HFFc6 (cell line): ENCODE data around the gene SLC23A2. TPM values are rescaled to one million over a fixed set of nuclear protein-coding genes. Genes with fewer than 3 reads are reported as not detected.

ENCODE experiments used
- DNase-seq: peaks from one replicate; pipeline ENCODE4 v3.0.0-alpha.2; 2018
- H3K27ac Mint-ChIP-seq: 2 replicates; pipeline ENCODE4 v1.8.0; 2020; ENCODE audit warnings: mild to moderate bottlenecking, mixed read lengths
- H3K27me3 Mint-ChIP-seq: 2 replicates; pipeline ENCODE4 v1.8.0; 2021; ENCODE audit warnings: mild to moderate bottlenecking, moderate library complexity, mixed read lengths; ENCODE audit not compliant: insufficient read depth
- H3K36me3 Mint-ChIP-seq: 2 replicates; pipeline ENCODE4 v1.8.0; 2021; ENCODE audit warnings: low read depth, mixed read lengths
- H3K4me1 Mint-ChIP-seq: 2 replicates; pipeline ENCODE4 v1.8.0; 2020; ENCODE audit warnings: low read depth, mixed read lengths
- H3K4me3 Mint-ChIP-seq: 2 replicates; pipeline ENCODE4 v1.8.0; 2020; ENCODE audit warnings: mild to moderate bottlenecking, moderate library complexity, mixed read lengths
- H3K9me3 Mint-ChIP-seq: 2 replicates; pipeline ENCODE4 v1.8.0; 2020; ENCODE audit warnings: mild to moderate bottlenecking, mixed read lengths
- CTCF ChIP-seq: fragments of 200-600 bp; sonication (generic); IDR thresholded peaks from 2 replicates; pipeline ENCODE4 v1.5.0; 2021; ENCODE audit warnings: antibody characterized with exemption, mild to moderate bottlenecking
- total RNA-seq, 6 experiments: library from RNA; stranded (reverse); fragmentation: NEBNext Ultra II Directional; extraction: Animal tissue kit (Norgen Biotek cat#: 25700); gene quantifications; 2 replicates in 1 of 6; 3 replicates in 5 of 6; pipeline ENCODE4 v1.2.3, GENCODE V29; 2021

The SLC23A2 gene
- total RNA-seq, 6 experiments from 2014 or later = 12.5 to 17.2 (median 15.7) TPM

GRCh38 chr20:4833074-4833728 is 168.1 kb downstream of the SLC23A2 start:
- DNase-seq = no peak
- TF ChIP-seq CTCF = no peak
- H3K27ac Mint-ChIP-seq = no peak overlapping the region

DNA sequence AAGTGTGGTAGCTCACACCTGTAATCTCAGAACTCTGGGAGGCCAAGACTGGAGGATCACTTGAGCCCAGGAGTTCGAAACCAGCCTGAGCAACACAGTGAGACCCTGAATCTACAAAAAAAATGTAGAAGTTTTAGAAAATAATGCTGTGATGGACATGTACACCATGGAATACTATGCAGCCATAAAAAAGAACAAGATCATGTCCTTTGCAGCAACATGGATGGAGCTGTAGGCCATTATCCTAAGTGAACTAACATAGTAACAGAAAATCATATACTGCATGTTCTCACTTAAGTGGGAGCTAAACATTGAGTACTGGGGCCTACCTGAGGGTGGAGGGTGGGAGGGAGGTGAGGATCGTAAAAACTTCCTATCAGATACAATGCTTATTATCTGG is 168.8 kb downstream of the SLC23A2 start:
- H3K9me3 Mint-ChIP-seq = no peaks in the 10 kb centered on the region
- H3K36me3 Mint-ChIP-seq = no peaks in the 10 kb centered on the region
- H3K27ac Mint-ChIP-seq = no peak overlapping the region
- no peak for DNase-seq
- H3K27me3 Mint-ChIP-seq = peaks cover 33% of the 10 kb centered on the region
- H3K4me3 Mint-ChIP-seq = no peak overlapping the region
- H3K4me1 Mint-ChIP-seq = no peaks in the 10 kb centered on the region
- TF ChIP-seq CTCF = no peak

More at GRCh38 chr20:4833074-4833728, 168.1 kb downstream of the SLC23A2 start:
- Mint-ChIP-seq H3K36me3 (no peaks in the 10 kb centered on the region), H3K4me1 (no peaks in the 10 kb centered on the region), H3K9me3 (no peaks in the 10 kb centered on the region), H3K4me3 (no peak overlapping the region), H3K27me3 (peaks cover 41% of the 10 kb centered on the region)

GRCh38 chr20:4830696-4831095 is 170.6 kb downstream of the SLC23A2 start:
- no peak overlapping the region for H3K27ac Mint-ChIP-seq
- no peak for DNase-seq

DNA sequence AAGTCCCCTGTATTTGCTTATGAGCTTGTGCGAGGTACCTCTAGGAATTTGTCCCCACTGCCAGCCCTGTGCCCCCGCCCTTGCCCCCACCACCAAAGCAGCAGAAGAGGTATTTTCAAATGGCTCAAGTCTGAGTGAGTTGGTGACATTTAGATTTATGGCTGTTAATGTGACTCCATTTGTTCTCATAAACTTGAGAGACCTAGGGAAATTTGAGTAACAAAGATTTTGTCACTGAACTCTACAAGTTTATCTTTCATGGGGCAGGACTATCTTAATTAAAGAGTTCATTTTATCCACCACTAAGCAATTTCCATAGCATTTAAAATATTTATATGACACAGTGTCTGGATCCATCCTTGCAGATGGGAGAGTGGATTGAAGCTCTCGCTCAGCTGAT is 171.1 kb downstream of the SLC23A2 start:
- no peaks in the 10 kb centered on the region for H3K36me3 Mint-ChIP-seq
- no peak for TF ChIP-seq CTCF
- no peak overlapping the region for H3K4me3 Mint-ChIP-seq
- H3K27ac Mint-ChIP-seq = no peak overlapping the region
- H3K4me1 Mint-ChIP-seq = no peaks in the 10 kb centered on the region
- H3K9me3 Mint-ChIP-seq = no peaks in the 10 kb centered on the region
- no peak for DNase-seq
- peaks cover 23% of the 10 kb centered on the region for H3K27me3 Mint-ChIP-seq

More at GRCh38 chr20:4830696-4831095, 170.6 kb downstream of the SLC23A2 start:
- TF ChIP-seq CTCF = no peak
- Mint-ChIP-seq H3K27me3 (peaks cover 26% of the 10 kb centered on the region), H3K9me3 (no peaks in the 10 kb centered on the region), H3K36me3 (no peaks in the 10 kb centered on the region), H3K4me3 (no peak overlapping the region), H3K4me1 (no peaks in the 10 kb centered on the region)

DNA sequence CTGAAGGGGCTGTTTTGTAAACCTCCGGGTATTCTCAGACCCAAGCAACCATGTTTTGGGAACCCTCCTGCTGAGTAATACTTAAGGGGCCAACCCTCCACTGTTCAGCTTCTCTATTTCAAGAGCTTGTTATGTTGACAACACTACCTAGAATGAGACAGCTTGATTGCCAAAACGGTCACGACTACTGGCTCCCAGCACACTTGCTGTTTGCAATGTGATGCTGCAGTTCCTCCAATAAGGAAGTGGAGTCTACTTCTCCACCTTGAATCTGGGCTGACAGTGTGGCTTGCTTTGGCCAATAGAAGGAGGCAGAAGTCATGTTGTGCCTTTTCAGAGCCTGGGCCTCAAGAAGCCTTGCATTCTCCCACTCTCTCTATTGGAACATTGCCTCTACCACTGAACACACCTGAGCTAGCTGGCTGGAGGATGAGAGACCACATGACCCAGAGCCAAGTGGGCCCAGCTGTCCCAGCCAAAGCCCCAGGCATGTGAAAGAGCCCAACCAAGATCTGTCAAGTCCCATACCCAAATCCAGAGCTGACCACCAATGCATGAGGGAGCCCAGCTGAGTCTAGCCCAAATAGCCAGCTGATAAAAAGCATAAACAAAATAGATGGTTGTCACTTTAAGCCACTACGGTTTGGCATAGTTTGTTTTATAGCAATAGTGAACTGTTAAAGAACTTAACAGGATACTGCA is 171.6 kb downstream of the SLC23A2 start:
- no peak overlapping the region for H3K4me3 Mint-ChIP-seq
- no peaks in the 10 kb centered on the region for H3K36me3 Mint-ChIP-seq
- no peak overlapping the region for H3K27ac Mint-ChIP-seq
- peaks cover 22% of the 10 kb centered on the region for H3K27me3 Mint-ChIP-seq
- no peak for TF ChIP-seq CTCF
- DNase-seq = no peak
- peaks cover 4% of the 10 kb centered on the region for H3K4me1 Mint-ChIP-seq
- H3K9me3 Mint-ChIP-seq = no peaks in the 10 kb centered on the region
